Measurements from ENCODE around the gene CCDC92. TPM values are rescaled to one million over a fixed set of nuclear protein-coding genes. Genes with fewer than 3 reads are reported as not detected.
A peak's percentile ranks its signal among the peaks of the same experiment; 100 is the strongest.

CCDC92 gene
- total and polyA plus RNA-seq, 2 experiments from 2014 or later: 16.9 to 60.2 TPM

- H3K4me2 ChIP-seq: no peak overlapping the region
- no peaks in the 10 kb centered on the region for H4K20me1 ChIP-seq (ENCODE audit: insufficient read depth, poor library complexity, severe bottlenecking)
- TF ChIP-seq EZH2 (IDR thresholded peaks at IDR 0.05; ENCODE audit: borderline replicate concordance) (no peak), EZH2phosphoT487 (IDR thresholded peaks at IDR 0.05; ENCODE audit: low read depth, severe bottlenecking, unreplicated experiment) (no peak), CTCF (IDR thresholded peaks at IDR 0.05; ENCODE audit: poor library complexity) (no peak)
- no peak for DNase-seq (ENCODE audit: low spot score)
- no peaks in the 10 kb centered on the region for H3K79me2 ChIP-seq
- H3K4me3 ChIP-seq: no peak overlapping the region
- no peaks in the 10 kb centered on the region for H3K9me3 ChIP-seq (ENCODE audit: low read depth)
- no peaks in the 10 kb centered on the region for H3K9me2 ChIP-seq (replicated peaks; ENCODE audit: insufficient read depth)
- no peaks in the 10 kb centered on the region for H3K4me1 ChIP-seq (ENCODE audit: insufficient read depth)
- peak overlapping the region; percentile 9 for H3K27ac ChIP-seq
- no peaks in the 10 kb centered on the region for H3K36me3 ChIP-seq (replicated peaks; ENCODE audit: insufficient read depth, low read depth)
- 89% methylated on average over 13 of the region's 13 CpGs for WGBS (ENCODE audit: low lambda C conversion rate, missing lambda C conversion rate)
- no peaks in the 10 kb centered on the region for H3K27me3 ChIP-seq
- H2AFZ ChIP-seq: no peak overlapping the region
These were observed 30.9 kb downstream of the CCDC92 start for GRCh38 chr12:123941624-123942237.

DNA sequence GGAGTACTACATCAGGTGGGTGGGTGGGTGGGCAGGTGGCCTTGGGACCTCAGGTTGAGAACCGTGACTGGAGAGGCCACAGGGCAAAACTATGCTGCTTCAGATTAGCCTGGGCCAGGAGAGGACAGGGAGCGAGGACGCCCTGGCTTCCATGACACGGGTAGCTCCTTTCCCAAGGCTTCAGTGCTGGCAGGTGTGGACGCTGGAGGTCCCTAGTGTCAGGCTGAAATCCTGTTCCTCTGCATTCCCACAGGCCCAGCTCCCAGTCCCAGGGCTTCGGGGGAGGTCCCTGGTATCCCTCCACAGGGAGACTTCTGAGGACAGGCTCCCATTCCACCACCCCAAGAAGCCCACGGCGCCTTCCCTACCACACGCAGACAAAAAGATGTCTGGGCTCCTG lies 31.6 kb downstream of the CCDC92 start:
- H3K4me1 ChIP-seq (ENCODE audit: insufficient read depth): no peaks in the 10 kb centered on the region
- H3K27me3 ChIP-seq: no peaks in the 10 kb centered on the region
- no peaks in the 10 kb centered on the region for H4K20me1 ChIP-seq (ENCODE audit: insufficient read depth, poor library complexity, severe bottlenecking)
- H2AFZ ChIP-seq: no peak overlapping the region
- WGBS (ENCODE audit: low lambda C conversion rate, missing lambda C conversion rate): 86% methylated on average over 9 of the region's 9 CpGs
- TF ChIP-seq EZH2 (IDR thresholded peaks at IDR 0.05; ENCODE audit: borderline replicate concordance) (no peak), CTCF (IDR thresholded peaks at IDR 0.05; ENCODE audit: poor library complexity) (no peak), EZH2phosphoT487 (IDR thresholded peaks at IDR 0.05; ENCODE audit: low read depth, severe bottlenecking, unreplicated experiment) (no peak)
- no peaks in the 10 kb centered on the region for H3K9me2 ChIP-seq (replicated peaks; ENCODE audit: insufficient read depth)
- H3K4me3 ChIP-seq: no peak overlapping the region
- no peak overlapping the region for H3K27ac ChIP-seq
- no peaks in the 10 kb centered on the region for H3K79me2 ChIP-seq
- no peak for DNase-seq (ENCODE audit: low spot score)
- no peaks in the 10 kb centered on the region for H3K9me3 ChIP-seq (ENCODE audit: low read depth)
- no peak overlapping the region for H3K4me2 ChIP-seq
- H3K36me3 ChIP-seq (replicated peaks; ENCODE audit: insufficient read depth, low read depth): no peaks in the 10 kb centered on the region

GRCh38 chr12:123940627-123940966 lies 32.0 kb downstream of the CCDC92 start:
- no peaks in the 10 kb centered on the region for H3K79me2 ChIP-seq

More at GRCh38 chr12:123940627-123940966, 32.0 kb downstream of the CCDC92 start:
- TF ChIP-seq CTCF (IDR thresholded peaks at IDR 0.05; ENCODE audit: poor library complexity) (no peak), EZH2phosphoT487 (IDR thresholded peaks at IDR 0.05; ENCODE audit: low read depth, severe bottlenecking, unreplicated experiment) (no peak), EZH2 (IDR thresholded peaks at IDR 0.05; ENCODE audit: borderline replicate concordance) (no peak)
- no peak for DNase-seq (ENCODE audit: low spot score)
- H3K36me3 ChIP-seq (replicated peaks; ENCODE audit: insufficient read depth, low read depth): no peaks in the 10 kb centered on the region
- no peaks in the 10 kb centered on the region for H4K20me1 ChIP-seq (ENCODE audit: insufficient read depth, poor library complexity, severe bottlenecking)
- H3K4me2 ChIP-seq: no peak overlapping the region
- H3K27me3 ChIP-seq: no peaks in the 10 kb centered on the region
- H3K9me2 ChIP-seq (replicated peaks; ENCODE audit: insufficient read depth): no peaks in the 10 kb centered on the region
- H2AFZ ChIP-seq: no peak overlapping the region
- no peaks in the 10 kb centered on the region for H3K9me3 ChIP-seq (ENCODE audit: low read depth)
- H3K4me3 ChIP-seq: no peak overlapping the region
- no peaks in the 10 kb centered on the region for H3K4me1 ChIP-seq (ENCODE audit: insufficient read depth)
- 98% methylated on average over 9 of the region's 9 CpGs for WGBS (ENCODE audit: low lambda C conversion rate, missing lambda C conversion rate)
- no peak overlapping the region for H3K27ac ChIP-seq

Measured in hepatocyte (in vitro differentiated cells).